Stimulated activated CD8-positive, alpha-beta memory T cell treated with anti-CD3 and anti-CD28 coated beads, Interleukin-15, amount 100 ng/mL, for 48 hours (primary cell): ENCODE results near the gene EVC2.

Experiments
- DNase-seq, 2 donors: peaks; one replicate each; pipeline ENCODE4 v3.0.0-alpha.2; 2020; ENCODE audit warnings: low read depth in 2 of 2

Gene EVC2, protein sequence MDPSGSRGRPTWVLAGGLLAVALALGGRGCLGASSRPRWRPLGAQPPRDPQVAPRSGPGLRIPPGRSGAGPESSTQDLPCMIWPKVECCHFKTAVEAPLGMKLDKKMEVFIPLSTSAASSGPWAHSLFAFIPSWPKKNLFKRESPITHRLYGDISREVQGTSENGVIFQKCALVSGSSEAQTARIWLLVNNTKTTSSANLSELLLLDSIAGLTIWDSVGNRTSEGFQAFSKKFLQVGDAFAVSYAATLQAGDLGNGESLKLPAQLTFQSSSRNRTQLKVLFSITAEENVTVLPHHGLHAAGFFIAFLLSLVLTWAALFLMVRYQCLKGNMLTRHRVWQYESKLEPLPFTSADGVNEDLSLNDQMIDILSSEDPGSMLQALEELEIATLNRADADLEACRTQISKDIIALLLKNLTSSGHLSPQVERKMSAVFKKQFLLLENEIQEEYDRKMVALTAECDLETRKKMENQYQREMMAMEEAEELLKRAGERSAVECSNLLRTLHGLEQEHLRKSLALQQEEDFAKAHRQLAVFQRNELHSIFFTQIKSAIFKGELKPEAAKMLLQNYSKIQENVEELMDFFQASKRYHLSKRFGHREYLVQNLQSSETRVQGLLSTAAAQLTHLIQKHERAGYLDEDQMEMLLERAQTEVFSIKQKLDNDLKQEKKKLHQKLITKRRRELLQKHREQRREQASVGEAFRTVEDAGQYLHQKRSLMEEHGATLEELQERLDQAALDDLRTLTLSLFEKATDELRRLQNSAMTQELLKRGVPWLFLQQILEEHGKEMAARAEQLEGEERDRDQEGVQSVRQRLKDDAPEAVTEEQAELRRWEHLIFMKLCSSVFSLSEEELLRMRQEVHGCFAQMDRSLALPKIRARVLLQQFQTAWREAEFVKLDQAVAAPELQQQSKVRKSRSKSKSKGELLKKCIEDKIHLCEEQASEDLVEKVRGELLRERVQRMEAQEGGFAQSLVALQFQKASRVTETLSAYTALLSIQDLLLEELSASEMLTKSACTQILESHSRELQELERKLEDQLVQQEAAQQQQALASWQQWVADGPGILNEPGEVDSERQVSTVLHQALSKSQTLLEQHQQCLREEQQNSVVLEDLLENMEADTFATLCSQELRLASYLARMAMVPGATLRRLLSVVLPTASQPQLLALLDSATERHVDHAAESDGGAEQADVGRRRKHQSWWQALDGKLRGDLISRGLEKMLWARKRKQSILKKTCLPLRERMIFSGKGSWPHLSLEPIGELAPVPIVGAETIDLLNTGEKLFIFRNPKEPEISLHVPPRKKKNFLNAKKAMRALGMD

GRCh38 chr4:5708449-5709206, at the start of gene EVC2:
TSS of gene EVC2 (minus strand) at chr4:5708559. CDS start at chr4:5708513, 46 bp downstream.
- DNase-seq, result no peak

GRCh38 chr4:5757954-5758353, 49.6 kb upstream of the EVC2 start:
- DNase-seq, result no peak

DNA sequence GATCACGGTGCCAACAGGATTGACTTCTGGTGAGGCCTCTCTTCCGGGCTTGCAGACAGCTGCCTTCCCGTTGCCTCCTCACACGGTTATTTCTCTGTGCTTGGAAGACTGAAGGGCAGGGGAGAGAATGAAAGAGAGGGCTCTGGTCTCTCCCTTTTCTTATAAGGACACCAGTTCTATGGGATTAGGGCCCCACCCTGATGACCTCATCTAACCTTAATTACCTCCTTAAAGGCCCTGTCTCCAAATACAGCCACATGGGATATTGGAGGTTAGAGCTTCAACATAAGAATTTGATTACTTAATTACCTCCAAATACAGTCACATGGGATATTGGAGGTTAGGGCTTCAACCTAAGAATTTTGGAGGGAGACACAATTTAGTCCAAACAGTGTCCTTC, 49.2 kb upstream of the EVC2 start:
- DNase-seq, result no peak

- no peak for DNase-seq
Observed at GRCh38 chr4:5757091-5757490, 48.7 kb upstream of the EVC2 start.

GRCh38 chr4:5756271-5756670, 47.9 kb upstream of the EVC2 start:
- no peak for DNase-seq

GRCh38 chr4:5755679-5756078, 47.3 kb upstream of the EVC2 start:
- DNase-seq, result no peak

GRCh38 chr4:5755161-5755560, 46.8 kb upstream of the EVC2 start:
- no peak for DNase-seq

DNA sequence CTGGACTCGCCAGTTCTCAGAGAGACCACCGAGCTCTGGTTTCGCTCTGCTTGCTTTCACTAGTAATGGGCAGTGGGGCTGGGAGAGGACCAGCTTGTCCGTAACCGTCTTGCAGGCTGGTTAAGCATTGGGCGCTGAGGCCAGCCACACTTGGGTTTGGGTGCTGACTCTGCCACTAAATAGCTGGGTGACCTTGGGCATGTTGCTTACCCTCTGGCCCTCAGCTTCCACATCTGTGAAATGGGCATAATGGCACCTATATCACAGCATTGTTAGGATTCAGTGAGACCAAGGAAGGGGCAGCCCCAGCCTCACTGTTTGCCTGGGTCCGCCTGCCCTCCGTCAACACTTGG, 46.1 kb upstream of the EVC2 start:
- no peak for DNase-seq

DNA sequence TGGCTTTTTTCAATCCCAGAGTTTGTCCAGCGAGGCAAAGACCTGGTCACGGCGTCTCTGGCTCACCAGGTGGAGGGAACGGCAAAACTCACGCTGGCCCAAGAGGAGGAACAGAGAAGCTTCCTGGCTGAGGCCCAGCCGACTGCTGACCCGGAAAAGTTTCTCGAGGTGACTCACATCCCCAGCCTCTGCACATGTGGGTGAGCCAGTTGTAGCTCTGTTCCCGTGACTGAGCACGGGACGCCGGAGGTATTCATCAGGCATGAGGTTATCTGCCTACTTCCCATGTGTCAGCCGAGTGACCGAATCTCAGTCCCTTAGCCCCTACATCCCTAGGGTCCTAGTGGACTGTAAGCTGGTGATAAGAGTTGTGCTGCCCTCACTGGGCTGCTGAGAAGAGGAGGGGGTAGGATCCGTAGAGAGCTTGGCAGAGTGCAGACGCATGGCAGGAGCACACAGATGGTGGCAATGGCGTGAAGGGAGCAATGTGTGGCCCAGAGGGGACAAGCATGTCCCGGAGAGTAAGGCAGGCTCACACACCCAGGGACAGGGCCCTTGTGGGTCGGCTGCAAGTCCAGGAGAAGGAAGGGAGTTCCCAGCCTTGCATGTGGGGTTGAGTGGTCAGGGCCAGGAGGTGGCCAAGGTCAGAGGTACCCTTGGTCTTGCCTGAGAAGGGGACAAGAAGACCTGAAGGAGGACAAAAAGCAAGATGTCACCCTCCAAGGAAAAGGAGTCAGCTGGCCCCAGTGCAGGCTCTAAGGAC, 45.6 kb upstream of the EVC2 start:
- no peak for DNase-seq

DNA sequence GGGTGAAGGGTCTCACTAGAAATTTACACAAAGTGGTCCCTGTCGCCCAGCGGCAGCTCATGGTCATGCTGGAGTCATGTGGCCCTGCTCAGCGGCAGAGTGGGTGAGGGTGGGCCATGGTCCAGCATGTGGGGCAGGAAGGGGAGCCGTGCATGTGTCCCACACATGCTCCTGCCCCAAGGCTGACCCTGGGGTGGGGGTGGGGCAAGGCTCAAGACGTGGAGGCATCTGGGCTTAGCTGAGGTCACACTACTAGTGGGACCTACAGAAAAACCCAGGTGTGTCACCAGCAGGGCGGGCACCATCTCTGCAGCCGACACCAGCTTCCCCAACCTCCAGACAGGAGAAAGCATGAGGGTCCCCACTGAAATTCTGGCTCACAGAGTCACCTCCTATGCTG, 45.0 kb upstream of the EVC2 start:
- DNase-seq, result no peak

DNA sequence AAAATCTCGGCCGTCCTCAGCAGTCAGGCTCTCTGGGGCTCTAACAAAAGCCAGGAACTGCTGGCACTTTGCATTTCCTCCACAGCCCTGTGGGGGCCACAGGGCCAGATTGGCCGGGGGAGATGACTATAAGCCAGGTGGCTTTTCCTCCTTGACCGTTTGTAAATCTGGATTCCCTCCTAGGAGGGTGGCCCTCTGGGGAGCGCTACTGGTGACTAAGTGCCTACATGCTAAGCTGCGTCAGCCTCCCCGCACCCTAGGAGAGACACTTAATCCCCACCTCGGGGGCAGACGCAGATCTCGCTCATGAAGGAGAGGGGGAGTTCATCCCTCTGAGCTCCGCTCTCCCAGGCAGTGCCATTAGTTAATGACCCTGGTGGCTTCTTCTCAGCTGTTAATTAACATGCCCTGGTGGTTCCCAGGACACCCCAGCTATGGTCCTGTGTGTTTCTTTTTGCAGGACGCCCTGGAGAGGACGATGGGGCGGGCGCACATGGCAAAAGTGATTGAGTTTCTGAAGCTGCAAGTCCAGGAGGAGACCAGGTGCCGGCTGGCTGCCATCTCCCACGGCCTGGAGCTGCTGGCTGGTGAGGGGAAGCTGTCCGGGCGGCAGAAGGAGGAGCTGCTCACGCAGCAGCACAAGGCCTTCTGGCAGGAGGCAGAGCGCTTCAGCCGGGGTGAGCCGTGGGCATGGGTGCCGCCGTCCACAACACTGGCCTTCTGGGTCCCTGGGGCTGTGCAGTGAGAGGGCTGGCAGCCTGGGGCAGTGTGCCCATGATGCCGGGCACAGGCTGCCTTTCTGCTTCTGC, 44.2 kb upstream of the EVC2 start:
- DNase-seq, result no peak

GRCh38 chr4:5751666-5752375, 43.5 kb upstream of the EVC2 start:
- no peak for DNase-seq

DNA sequence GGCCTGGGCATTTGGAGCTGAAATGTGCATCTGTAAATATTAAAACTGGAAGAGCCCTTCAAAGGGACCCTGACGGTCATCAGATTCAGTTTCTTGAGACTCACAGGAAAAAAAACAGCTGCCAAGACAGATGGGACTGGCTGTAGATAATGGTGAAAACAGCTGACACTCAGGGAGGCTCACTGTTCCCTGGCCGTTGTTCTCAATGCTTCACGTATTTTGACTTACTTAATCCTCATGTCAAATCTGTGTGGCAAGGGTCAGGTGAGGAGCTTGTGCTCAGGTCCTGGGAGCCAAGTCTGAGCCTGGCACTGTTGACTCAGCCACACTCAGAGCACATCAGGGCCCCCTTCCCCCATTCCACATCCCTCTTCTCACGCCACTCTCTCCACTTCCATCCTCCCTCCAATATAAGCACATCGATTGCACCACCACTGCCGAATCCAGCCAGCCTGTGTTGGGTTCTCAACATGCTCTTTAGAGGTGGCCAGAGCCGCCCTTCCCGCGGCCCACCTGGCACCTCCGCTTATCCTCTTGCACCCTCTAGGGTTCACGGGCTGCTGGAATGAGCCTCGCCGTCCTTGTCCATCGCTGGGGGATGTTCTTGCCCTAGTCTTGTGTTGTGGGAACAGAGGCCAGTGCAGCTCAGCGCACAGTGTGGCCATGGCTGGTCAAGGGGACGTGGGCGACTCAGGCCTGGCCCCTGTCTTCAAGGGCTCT, 42.7 kb upstream of the EVC2 start:
- no peak for DNase-seq

DNA sequence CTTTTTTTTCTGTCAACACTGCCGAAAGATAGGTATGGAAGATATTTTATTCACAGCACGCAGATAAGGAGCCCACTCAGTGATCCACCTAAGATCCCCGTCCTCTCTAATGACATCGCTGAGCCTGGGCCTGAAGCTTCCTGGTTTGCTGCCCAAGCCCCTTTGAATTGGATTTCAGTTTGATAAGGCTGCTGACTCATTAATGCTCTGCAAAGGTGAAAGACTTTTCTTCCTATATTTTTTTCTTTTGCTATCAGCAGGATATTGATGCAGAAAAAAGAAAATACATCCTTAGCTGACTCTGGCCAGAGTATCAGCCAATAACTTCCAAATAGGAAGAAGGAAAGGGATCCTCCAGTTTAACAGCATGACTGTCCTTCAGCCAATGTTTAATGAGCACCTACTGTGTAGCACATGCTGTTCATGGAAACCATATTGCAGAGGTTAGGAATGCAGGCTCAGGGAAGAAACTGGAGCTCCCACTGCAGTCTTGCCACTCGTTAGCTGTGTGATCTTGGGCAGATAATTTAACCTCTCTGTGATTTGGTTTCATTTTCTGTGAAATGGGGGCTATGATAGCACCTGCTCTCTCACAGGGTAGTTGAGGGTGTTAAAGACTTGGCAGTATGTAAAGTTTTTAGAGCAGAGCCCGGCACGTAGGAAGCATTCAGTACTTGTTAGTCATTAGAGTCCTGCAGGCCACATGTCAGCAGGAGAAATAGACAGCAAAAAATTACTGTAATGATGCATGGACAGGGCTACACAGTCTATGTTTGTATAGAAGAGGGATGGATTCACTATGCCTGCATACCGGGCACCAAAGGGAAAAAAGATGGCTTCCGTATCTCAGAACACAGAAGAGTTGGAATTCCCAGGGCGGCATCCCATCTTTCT, 41.9 kb upstream of the EVC2 start:
- DNase-seq, result no peak

GRCh38 chr4:5749568-5749967, 41.2 kb upstream of the EVC2 start:
- no peak for DNase-seq

DNA sequence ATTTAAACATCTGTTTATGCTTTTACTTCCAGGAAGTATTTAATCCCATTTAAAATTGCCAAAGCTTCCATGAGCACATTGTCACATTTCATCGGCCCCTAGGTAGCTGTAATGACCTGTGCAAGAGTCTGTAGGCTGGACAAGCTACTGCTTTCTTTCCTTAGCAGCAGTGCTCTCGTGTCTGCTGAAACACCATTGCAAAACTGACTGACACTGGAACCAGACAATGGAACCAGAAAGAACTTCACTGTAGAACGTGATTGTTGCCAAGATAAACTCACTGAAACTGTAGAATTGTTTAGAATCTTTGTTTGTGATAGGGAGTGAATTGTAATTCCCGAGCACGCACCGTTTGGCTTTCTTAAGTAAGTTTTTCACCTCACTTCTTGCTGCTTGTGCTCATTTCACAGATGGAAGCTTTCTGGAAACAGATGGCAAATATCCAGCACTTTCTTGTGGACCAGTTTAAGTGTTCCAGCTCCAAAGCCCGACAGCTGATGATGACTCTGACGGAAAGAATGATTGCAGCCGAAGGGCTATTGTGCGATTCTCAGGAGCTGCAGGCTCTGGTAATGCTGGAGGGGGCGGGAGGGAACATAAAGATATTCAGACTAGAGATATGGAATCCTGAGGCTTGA, 39.5 kb upstream of the EVC2 start:
- DNase-seq, result no peak
